NOMO-1 (cell line): ENCODE results near the gene SCYGR4.
"Not testable (repeated sequence)": the region's sequence is repeated elsewhere in the genome, so short reads cannot be mapped to it uniquely, and the experiment has no call there.

Experiments used
- DNase-seq, 2 experiments: peaks; one replicate each; lab custom pipeline; 2025; ENCODE audit not compliant: unreplicated experiment in 2 of 2; lab: John Stamatoyannopoulos, UW

SCYGR4 gene, protein sequence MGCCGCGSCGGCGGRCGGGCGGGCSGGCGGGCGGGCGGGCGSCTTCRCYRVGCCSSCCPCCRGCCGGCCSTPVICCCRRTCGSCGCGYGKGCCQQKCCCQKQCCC

DNA sequence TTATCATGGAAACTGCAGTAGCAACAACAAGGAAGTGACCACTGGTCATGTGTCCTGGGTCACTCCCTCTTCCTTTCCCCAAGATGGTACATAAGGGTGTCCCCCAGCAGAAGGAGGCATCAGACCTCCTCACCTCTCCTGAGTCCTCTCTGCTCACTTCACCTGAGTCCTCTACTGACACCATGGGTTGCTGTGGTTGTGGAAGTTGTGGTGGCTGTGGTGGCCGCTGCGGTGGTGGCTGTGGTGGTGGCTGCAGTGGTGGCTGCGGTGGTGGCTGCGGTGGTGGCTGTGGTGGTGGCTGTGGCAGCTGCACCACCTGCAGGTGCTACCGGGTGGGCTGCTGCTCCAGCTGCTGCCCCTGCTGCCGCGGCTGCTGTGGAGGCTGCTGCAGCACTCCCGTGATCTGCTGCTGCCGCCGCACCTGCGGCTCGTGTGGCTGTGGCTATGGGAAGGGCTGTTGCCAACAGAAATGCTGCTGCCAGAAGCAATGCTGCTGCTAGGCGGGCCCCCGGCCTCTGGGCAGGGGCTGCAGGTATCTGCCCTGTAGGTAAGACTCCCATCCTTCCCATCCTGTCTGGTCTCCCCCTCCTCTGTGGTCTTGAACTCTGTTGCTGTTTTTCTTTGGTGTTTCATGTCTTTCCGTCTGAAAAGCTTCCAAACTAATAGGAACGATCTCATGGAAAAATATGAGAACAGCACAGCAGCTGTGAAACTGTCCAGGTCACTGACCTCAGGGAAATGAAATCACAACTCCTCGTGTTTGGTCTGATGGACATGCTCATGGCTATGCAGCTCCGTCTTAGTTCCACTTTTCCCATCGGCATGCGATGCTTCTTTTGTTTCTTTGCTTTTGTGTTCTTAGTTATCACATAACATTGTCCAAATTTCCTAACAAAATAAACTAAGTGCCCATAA lies at the start of gene SCYGR4:
Gene SCYGR4, plus strand, starts transcription at position 183 of the 915 bp plus-strand sequence. Its CDS starts 0 bp downstream, at position 183.
- DNase-seq = no peak

DNA sequence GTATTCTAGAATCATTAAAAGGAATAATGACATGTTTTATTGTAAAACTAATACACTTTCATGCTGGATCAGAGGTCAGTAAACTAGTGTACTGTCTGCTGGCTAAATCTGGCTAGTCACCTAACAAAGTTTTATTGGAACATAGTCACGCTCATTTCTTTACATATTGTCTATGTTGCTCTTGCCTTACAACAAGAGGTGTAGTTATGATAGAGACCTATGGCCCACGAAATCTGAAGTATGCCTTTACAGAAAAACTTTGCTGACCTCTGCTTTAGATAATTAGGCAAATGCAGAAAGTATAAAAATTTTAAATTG lies 48.5 kb upstream of the SCYGR4 start:
- no peak for DNase-seq

DNA sequence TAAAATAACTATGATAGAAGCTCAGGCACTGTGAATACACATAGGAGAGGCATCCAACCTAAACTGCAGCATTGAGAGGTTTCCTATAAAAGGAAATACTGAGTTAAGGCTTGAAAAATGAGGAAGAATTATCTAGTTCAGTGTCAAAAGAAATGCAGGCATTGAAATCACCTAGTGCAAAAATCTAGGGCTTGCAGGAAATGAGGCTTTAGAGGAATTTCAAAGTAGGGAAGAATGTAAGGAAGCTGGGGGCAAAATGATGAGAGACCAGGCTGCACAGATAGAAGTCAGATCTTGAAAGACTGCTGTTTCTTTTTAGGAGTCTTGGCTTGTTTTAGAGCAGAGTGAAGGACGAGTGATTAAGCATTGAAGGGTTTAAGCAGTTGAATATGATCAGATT lies 46.7 kb upstream of the SCYGR4 start:
- no peak for DNase-seq

DNA sequence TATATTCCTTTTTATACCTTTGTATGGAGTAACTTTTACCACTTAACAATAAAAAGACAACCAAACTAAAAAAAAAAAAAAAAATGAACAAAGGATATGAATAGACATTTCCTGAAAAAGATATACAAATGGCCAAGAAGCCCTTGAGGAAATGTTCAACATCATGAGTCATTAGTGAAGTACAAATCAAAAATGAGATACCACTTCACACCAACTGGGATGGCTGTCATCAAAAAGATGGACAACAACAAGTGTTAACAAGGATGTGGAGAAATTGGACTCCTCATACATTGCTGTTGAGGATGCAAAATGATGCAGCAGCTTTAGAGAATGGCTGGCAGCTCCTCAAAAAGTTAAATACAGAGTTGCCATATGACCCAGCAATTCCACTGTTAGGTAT lies 41.2 kb upstream of the SCYGR4 start:
- no peak for DNase-seq

DNA sequence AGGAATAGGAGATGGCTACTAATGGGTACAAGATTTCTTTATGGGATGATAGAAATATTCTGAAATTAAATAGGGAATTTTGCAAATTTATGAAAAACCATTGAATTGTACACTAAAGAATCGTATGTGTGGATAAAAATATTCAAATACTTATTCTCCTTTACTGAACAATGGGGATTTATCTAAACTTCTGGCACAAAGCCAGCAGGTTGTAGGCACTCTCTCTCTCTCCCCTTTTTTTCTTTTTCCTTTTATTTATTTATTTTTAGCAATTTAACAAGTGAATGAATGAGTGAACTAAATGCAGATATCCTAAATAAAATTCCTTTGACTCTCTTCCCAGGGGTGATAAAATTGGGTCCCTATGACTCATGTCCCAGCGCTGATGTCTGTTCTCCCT lies 40.5 kb upstream of the SCYGR4 start:
- DNase-seq = no peak

DNA sequence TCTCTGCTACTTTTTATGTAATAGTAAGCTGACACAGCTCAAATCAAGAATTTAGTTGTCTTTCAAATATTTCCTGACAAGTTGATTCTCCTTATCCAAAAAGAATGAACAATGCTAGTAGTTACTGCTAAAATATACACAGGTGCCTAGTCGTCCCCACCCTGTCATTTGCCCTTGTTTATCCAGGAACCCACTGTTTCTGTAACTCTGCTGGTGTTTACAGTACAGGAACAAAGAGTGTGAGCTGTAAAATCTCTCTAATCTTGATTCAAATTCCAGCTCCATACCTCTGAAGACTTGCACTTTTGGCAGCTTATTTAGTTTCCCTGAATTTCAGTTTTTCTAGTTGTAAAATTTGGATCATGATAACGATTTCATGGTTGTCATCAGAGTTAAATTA lies 39.7 kb upstream of the SCYGR4 start:
- no peak for DNase-seq

DNA sequence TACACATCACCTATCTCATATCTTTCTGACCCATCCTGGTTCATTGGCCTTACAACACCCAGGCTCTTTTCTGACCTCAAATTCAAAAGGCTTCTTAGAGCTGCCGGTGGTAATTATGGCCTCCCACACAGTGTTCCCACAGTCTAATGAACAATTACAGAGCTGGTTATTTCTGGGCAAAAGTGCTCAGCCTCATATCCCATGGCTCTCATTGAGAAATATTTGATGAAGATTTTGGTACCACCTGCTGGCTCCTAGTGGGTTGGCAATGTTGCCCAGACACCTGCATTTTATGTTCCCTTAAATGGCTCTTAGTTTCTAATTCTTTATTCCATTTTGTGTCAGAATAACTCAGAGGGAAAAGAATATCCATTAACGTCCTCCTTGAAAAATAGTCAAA lies 38.7 kb upstream of the SCYGR4 start:
- DNase-seq = no peak

DNA sequence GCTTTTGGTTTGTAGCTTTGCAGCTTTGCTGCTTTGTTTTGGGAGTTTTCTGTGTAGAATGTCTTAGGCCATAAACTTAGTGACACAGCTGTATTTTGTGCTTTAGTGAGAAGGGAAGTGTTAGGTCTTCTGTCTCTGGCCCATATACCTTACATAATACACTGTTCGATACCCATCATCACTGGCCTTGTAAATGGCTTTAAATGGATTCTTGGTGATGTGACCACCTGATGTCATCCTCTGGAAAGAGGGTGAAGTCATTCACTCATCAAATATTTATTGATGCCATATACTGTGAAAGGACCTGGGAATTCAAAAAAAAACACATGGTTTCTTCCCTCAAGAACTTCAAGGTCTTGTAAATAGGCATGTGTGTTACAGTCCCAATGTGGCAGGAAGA lies 37.5 kb upstream of the SCYGR4 start:
- no peak for DNase-seq

DNA sequence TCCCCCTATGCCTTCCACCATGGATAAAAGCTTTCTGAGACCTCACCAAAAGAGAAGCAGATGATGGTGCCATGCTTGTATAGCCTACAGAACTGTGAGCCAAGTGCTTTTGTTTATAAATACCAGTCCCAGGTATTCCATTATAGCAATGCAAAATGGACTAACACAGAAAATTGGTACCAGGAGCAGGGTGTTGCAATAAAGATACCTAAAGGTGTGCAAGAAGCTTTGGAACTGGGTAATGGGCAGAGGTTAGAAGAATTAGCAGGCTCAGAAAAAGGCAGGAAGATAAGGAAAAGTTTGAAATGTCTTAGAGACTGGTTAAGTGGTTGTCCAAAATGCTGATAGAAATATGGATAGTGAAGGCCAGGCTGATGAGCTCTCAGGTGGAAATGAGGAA lies 34.9 kb upstream of the SCYGR4 start:
- no peak for DNase-seq

DNA sequence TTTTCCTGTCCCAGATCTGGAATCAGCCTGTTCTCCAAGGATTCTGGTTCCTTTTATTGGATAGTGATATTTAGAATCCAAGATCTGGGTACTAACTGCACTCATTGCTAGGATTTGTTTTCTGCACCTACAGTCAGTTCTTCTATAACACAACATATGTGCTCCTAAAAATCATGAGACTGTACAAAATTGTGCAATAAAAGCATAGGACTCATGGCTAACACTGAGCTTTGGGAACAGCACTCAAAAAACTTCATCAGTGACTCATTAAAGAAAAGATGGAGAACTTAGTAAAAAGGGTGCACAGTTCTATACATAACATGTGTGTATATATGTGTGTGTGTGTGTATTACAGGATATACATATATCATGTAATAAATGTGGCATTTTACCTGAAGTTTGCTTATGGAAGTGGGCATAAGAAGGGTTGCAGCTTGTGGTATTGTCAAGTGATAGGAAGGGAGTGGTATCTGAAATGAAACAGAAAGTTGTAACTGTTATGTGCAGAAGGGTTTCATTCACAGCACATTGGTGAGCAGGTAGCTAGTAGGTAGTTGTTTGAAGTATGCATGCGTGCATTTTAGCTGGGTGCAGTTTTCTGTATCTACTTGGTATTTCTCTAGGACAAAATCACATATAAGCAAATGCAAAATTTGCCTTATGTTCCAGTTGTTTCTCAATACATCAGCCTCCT lies 24.5 kb upstream of the SCYGR4 start:
- no peak for DNase-seq

DNA sequence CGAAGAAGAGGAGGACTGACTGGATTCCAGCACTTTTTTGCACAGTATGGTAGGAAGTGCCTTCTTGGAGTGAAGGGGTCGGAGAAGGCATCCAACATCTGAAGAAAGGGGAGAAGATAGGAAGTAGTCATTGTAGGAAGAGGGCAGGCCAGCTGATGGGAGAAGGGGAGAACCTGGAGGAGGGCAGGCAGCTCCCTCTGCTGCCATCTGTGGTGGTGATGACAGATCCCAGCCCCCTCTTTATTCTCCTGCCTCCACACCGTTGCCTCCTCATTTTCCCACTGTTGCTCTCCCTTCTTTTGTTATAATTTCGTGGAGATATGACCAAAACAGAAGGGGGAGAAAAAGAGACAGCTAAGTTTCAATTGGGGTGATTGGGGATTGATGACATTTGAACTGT lies 21.5 kb upstream of the SCYGR4 start:
- no peak for DNase-seq

DNA sequence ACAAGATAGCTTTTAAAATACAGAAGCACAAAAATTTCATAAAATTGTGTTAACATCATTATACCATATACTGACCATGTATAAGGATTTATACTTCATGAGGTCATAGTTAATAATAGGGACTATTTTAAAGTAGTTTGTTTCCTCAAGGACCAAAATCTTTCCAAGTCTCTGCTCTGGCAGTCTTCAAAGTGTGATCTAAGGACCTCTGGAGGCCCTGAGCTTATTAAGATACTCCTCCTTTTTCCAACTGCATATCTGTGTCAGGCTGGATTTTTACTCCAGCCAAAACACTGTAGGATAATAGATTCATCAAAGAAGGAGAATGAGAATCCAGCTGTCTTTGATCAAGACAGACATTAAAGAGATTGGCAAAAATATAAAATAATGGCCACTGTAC lies 20.3 kb upstream of the SCYGR4 start:
- DNase-seq = no peak

DNA sequence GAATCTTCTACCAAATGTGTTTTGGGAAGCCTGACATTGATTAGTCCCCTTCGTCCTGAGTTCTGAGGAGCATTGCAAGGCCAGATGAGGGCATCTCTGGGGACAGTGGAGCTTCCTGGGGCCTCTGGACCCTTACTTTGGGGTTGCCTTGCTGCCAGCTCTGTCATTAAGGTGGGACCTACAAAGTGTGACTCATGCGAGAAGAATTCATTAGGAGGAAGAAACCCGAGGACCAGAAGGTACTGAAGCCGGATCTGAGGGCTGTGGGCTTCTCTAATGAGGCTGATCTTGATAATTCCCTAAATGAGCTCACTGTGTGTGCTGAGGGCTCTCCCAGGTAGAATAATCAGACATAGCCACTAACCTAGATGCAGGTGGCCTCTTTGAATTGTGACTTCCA lies 19.3 kb upstream of the SCYGR4 start:
- DNase-seq = no peak

DNA sequence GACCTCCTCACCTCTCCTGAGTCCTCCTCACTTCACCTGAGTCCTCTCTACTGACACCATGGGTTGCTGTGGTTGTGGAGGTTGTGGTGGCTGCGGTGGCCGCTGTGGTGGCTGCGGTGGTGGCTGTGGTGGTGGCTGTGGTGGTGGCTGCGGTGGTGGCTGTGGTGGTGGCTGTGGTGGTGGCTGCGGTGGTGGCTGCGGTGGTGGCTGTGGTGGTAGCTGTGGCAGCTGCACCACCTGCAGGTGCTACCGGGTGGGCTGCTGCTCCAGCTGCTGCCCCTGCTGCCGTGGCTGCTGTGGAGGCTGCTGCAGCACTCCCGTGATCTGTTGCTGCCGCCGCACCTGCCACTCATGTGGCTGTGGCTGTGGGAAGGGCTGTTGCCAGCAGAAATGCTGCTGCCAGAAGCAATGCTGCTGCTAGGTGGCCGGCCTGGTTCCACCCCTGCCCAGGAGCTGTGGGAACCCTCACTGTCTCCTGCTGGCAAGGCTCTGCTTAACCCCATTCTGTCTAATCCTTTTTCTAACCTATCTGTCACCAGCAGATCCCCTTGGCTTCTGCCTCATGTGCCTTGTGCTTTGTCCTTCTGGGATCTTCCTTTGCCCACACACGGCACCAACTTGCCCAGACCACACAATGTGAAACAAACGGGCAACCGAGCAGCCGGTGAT lies 18.3 kb upstream of the SCYGR4 start, which contains the start of gene SCYGR2:
Gene SCYGR2, plus strand, starts transcription at position 59 of the 669 bp plus-strand sequence. Its CDS starts 0 bp downstream, at position 59.
- not testable (repeated sequence) for DNase-seq

DNA sequence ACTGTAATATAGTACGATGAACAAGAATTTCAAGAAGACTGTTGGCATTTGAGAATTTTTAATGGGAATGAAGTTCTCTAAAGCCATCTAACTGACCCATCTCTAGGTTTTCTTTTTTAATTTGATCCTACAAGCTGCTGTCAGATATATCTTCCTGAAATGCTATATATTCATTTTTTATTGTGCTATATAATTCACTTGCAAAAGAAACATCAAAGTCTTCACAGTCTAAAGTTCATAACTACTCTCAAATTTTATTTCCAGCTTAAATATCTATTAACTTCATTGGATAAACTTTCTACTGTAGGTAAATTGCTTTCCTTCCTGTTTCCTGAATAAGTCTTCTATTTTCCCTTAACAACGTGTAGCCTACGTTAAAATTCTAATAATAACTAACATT lies 14.9 kb upstream of the SCYGR4 start:
- no peak for DNase-seq

DNA sequence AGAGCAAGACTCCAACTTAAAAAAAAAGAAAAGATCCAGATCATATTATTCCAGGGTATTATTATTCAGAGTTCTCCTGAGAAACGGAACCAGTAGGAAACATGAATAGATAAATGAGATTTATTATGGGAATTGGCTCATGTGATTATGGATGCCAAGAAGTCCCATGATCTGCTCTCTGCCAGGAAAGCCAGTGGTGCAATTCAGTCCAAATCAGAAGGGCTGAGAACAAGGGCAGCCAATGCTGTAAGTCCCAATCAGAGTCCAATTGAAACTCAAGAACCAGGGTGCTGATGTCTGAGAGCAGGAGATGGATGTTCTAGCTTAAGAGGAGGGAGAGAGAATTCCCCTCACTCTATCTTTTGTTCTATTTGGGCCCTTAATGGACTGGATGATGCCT lies 10.8 kb upstream of the SCYGR4 start:
- no peak for DNase-seq

DNA sequence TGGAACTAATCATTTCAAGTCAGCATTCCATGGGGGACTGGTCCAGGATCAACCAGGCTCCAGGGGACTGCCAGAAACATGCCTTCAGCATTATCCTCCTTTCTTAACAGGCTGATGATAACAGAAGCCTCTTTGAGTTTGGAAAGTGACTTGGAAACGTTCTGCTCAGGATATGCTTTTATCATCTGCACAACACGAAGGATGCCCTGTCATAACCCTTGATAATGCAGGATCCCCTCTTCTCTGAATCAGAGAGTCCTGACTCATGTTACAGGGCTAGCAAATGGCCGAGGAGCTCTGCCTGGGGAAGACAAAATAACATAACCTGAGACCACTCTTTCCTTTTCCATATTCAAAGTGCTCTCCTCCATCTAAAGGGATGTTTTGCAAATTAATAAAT lies 9.4 kb upstream of the SCYGR4 start:
- peak in 1 of 2 experiments; percentile 16 for DNase-seq

DNA sequence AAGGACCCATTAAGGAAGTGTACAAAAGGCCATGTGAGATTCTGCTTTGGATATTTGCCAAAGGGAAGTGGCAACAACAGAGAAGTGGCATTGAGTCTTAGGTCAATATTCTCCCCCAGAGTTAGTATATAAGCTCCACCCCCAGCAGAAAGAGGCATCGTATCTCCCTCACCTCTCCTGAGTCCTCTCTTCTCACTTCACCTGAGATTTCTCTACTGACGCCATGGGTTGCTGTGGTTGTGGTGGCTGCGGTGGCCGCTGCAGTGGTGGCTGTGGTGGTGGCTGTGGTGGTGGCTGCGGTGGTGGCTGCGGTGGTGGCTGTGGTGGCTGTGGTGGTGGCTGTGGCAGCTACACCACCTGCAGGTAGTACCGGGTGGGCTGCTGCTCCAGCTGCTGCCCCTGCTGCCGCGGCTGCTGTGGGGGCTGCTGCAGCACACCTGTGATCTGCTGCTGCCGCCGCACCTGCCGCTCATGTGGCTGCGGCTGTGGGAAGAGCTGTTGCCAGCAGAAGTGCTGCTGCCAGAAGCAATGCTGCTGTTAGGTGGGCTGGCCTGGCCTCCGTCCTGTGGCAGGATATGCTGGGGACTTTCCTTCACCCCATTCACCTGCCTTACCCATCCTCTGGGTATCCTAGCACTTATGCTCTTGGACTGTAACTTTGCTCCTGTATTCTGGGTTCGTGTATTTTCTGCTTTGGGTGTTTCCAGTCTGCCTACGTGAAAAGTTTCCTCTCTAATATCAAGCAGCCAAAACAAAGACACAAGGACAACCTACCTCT lies 8.5 kb upstream of the SCYGR4 start:
- DNase-seq = peak; percentile 82 to 92

DNA sequence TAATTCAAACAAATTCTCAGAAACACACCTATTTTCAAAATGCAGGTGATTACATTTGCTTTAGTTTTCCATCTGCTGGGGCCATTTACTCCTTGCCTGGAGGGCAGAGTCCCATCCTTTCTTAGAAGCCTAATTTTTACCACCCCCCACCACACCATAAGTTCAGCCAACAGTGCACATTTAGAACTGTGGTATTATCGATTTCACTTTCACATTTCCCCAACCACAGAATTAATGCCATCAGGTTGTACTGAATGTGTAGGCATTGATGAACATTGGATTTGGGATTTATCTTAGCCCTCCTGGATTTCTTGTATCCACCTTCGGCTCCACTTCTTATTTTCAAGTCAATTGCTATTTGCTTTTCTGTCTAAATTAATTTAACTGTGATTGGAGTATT lies 7.2 kb upstream of the SCYGR4 start:
- DNase-seq = no peak

DNA sequence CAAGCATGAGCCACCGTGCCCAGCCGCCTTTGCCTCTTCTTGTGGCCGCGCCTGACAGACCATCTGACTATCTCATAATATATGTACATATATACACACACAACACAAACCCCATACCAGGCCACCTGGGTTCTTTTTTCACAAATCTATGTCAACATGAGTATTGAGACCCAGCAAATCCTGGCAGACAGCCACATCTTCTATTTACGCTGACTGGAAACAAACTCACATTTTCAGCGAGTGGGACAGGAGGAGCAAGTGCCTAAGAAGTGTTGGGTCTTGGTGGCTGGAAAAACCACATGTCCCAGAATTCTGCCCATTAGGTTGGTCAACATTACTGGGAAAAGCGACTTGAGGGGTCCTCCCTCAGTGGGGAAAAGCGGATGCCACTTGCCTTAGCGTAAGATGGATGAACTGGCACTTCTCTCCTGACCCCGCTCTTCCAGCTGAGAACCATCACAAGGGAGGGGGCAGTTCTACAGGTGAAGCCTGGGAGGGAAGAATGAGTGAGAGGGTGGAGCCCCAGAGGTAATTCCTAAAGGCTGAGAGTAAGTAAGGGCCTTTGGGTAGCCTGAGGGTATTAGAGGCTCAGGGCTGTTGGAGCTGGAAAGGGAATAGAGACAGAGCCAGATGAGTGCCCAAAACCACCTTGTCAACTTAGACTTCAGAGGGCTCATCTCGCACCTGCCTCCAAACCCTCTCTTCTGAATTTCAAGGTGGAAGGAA lies 4.6 kb upstream of the SCYGR4 start:
- DNase-seq = no peak
